DMS53 (cell line): Measurements from ENCODE around the gene CENPA.
"Not testable (repeated sequence)": the region's sequence is repeated elsewhere in the genome, so short reads cannot be mapped to it uniquely, and the experiment has no call there.

ENCODE experiments used
- DNase-seq: peaks from one replicate; lab custom pipeline; 2025; lab: John Stamatoyannopoulos, UW

Gene CENPA

GRCh38 chr2:26760991-26761390, 24.9 kb upstream of the CENPA start:
- not testable (repeated sequence) for DNase-seq

- DNase-seq, result no peak
These were observed 22.8 kb upstream of the CENPA start for GRCh38 chr2:26763019-26763418.

DNA sequence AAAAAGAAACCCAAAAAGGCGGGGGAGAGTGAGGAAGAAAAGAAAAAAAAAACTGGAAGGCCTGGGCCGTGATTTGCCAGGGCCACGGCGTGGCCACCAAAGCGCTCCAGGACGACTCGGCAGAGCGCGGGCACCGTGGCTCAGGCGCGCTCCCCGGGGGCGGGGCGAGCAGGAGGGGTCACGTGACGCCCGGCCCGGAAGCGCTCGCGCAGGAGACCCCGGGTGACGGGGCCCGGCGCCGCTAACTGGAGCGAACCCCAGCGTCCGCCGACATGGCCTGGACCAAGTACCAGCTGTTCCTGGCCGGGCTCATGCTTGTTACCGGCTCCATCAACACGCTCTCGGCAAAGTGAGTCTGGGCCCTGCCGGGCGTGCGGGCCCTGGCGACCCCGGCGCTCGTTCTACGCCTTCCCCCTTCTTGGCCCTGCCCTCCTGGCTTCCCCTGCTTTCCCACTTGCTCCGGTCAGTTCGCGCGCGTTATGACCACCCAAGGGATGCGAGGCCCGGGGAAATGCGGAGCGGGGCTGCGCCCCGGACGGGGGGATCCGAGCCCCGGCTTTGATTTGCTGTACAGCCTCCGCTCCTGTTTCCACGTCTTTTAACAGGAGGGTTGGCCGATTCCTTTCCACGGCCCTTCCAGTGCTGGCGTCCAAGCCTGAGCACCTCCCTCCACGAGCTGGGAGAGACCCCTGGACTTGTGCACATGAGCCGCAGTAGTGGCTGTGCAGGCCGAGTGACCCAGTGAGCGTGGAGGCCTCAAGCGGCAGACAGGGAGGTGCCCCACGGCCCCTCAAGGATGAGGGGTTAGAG, 21.6 kb upstream of the CENPA start, which contains the start of gene SLC35F6:
TSS of gene SLC35F6 (plus strand) at position 207 of the 810 bp plus-strand sequence. CDS start at position 273, 66 bp downstream.
- peak; percentile 87 for DNase-seq

DNA sequence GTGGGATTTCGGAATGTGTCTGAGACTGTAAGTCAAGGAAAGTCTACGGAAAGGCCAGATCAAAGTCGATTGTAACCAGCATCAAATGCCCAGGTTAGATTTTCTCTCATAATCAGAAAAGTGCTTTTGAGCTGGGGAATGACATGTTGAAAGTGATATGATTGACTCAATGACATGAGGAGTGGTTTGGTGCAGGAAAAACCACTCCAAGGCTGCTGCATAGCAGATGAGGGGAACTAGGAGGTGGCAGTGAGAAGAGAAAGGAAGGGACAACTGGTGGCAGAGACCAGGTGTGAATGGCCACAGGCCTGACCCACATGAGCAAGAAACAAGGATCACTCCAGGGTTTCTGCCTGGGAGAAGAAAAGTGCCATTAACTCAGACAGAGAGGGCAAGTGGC, 20.9 kb upstream of the CENPA start:
- peak; percentile 33 for DNase-seq

DNA sequence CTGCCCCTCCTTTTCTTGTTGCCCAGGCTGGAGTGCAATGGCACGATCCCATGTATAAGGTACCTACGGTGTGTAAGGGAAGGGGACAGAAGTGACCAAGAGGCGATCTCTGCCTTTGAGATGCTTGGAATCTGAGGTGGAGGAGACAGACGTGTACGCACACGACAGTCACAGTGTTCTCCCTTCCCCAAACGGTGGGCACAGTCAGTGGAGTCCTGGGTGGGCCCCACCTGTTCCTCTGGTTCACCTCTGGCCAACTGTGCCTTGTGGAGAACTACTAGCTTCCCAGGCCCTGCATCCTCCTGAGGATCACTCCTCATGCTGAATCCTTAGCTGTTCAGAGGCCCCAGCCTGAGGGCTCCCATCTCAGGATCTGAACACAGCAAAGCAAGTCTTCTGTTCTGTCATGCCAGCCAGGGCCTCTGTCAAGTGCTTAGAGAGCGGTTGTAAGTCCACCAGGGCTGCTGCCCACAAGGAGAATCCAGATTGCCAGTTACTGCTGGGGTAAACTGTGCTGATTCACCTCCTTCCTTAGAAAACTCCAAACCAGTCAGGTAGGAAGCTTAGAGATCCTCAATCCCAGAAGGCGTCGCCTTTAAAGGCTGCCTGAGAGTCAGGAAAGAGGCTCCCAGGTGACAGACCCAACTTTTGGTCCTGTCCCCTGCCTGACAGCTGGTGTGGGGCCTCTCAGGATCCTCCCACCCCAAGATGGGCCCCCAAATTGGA, 20.2 kb upstream of the CENPA start:
- no peak for DNase-seq

DNA sequence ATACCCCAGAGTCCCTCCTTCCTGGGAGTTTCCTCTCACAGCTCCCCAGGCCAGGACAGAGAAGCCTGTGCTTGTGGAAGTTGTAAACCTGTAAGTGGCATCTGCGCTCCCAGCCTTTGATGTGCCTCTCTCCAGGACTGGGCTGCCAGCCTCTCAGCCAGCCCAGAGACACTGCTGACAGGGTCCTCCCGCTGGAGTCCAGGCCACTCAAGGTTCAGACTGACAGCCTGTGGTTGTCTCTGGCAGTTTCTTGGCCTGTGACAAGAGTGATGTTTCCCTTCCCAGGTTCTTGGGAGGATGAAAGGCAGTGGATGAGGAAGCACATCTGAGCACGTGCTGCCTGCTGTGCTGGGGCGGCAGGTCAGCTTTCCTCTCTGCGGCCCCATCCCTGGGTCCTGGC, 18.7 kb upstream of the CENPA start:
- no peak for DNase-seq

DNA sequence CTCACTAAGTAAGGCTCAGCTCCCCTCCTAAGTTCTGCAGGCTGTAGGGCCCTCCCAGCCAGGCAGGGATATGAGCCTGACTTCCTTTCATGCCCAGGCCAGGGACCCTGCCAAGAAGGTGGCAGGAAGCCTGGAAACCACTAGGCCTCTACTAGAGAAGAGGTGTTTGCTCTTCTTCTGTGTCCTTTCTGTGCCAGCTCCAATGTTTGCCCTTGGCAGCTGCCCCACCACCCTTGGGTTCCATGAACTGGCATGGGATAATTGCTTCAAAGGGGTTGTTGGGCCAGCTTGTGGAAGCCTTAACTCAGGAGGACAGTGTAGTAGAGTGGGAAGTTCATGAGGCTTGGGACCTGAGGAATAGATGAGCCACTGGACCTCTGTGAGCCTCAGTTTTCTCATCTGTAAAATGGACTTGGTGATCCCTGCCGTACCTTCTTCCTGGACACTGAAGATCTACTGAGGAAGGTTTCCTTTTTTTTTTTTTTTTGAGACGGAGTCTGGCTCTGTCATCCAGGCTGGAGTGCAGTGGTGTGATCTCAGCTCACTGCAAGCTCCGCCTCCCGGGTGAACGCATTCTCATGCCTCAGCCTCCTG, 17.9 kb upstream of the CENPA start:
- DNase-seq, result no peak

DNA sequence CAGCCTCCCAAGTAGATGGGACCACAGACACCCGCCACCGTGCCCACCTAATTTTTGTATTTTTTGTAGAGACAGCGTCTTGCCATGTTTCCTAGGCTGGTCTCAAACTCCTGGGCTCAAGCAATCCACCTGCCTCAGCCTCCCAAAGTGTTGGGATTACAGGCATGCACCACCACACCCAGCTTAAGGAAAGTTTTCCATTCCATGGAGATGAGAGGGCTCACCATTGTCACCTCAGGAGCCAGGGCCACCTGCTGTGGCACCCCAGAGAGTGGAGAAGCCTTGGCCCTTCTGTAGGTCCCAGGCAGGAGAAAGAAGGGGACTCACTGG, 17.1 kb upstream of the CENPA start:
- DNase-seq, result no peak

- no peak for DNase-seq
These were observed 16.6 kb upstream of the CENPA start for GRCh38 chr2:26769089-26769761.

GRCh38 chr2:26770986-26771586, 14.8 kb upstream of the CENPA start:
- peak; percentile 25 for DNase-seq

GRCh38 chr2:26772064-26773001, 13.5 kb upstream of the CENPA start:
- DNase-seq, result no peak

DNA sequence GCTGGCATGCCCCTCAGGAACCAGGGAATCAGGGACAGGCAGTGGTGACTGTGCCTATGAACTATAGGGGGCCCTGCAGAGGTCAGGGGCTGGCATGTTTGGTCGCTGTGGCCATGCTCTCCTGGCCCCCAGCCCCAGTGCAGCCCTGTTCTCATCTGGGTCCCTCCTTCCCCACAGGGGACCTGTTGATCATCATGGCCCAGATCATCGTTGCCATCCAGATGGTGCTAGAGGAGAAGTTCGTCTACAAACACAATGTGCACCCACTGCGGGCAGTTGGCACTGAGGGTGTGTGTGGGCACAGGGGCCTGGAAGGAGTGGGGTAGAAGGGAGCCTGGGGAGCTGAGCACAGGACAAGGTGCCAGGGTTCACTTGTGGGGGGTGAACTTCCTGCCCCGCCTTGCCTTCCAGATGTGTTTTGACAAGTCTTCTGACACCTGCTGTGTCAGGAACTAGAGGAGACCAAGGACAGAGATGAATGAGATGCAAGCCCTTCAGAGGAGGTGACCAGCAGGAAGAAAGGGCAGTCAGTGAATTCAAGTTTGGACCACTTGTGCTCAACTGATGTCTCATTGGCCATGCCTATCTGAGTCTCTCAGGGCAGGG, 9.6 kb upstream of the CENPA start:
- no peak for DNase-seq

GRCh38 chr2:26778098-26778497, 7.8 kb upstream of the CENPA start:
- no peak for DNase-seq

GRCh38 chr2:26778507-26778906, 7.3 kb upstream of the CENPA start:
- no peak for DNase-seq

GRCh38 chr2:26780203-26780760, 5.6 kb upstream of the CENPA start:
- DNase-seq, result no peak

- DNase-seq, result peak; percentile 4
These were observed 2.8 kb upstream of the CENPA start for GRCh38 chr2:26782876-26783704.

GRCh38 chr2:26784570-26785234, 1.2 kb upstream of the CENPA start:
- DNase-seq, result peak; percentile 13

GRCh38 chr2:26786207-26787028, 562 bp downstream of the CENPA start:
- peak; percentile 64 for DNase-seq
